ENCODE data around the gene DMD.
"Not testable (repeated sequence)": the region's sequence is repeated elsewhere in the genome, so short reads cannot be mapped to it uniquely, and the experiment has no call there.

DMD gene

GRCh38 chrX:31388946-31389345, 1822.4 kb downstream of the DMD start:
- no peak for TF ChIP-seq CTCF (IDR thresholded peaks at IDR 0.05; ENCODE audit: low read depth, low read length, missing control alignments)
- in situ Hi-C loops (cut with HindIII; ENCODE audit: low pct_ligation_motif_present, low sequenced_read_pairs), result no loop called here
- DNase-seq, result no peak
- Histone ChIP-seq H3K4me3 (ENCODE audit: low read depth, low read length) (no peak overlapping the region), H3K36me3 (replicated peaks) (no peaks in the 10 kb centered on the region), H3K27me3 (replicated peaks) (no peaks in the 10 kb centered on the region), H3K27ac (no peak overlapping the region)

- TF ChIP-seq CTCF (IDR thresholded peaks at IDR 0.05; ENCODE audit: low read depth, low read length, missing control alignments), result no peak
- no peaks in the 10 kb centered on the region for H3K36me3 ChIP-seq (replicated peaks)
- H3K4me3 ChIP-seq (ENCODE audit: low read depth, low read length), result no peak overlapping the region
- DNase-seq, result no peak
- no peaks in the 10 kb centered on the region for H3K27me3 ChIP-seq (replicated peaks)
- H3K27ac ChIP-seq, result no peak overlapping the region
- in situ Hi-C loops (cut with HindIII; ENCODE audit: low pct_ligation_motif_present, low sequenced_read_pairs), result no loop called here
Measured at GRCh38 chrX:31384471-31384870, 1826.9 kb downstream of the DMD start.

- Histone ChIP-seq H3K27me3 (replicated peaks) (no peaks in the 10 kb centered on the region), H3K36me3 (replicated peaks) (no peaks in the 10 kb centered on the region), H3K27ac (no peak overlapping the region), H3K4me3 (ENCODE audit: low read depth, low read length) (no peak overlapping the region)
- no peak for DNase-seq
- in situ Hi-C loops (cut with HindIII; ENCODE audit: low pct_ligation_motif_present, low sequenced_read_pairs), result no loop called here
- no peak for TF ChIP-seq CTCF (IDR thresholded peaks at IDR 0.05; ENCODE audit: low read depth, low read length, missing control alignments)
Measured at GRCh38 chrX:31383991-31384390, 1827.4 kb downstream of the DMD start.

DNA sequence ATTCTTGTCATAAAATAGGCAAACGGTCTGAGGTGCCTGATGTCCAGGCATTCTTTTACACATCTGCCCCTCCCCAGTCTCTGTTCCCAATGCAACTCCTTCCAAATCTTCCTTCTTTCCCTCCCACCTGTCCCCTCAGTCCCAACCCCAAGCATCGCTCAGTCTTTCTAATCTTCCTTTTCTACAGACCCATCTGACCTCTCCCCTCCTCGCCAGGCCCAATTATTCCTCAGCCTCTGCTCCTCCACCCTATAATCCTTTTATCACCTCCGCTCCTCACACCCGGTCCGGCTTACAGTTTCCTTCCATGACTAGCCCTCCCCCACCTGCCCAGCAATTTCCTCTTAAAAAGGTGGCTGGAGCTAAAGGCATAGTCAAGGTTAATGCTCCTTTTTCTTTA, 1832.4 kb downstream of the DMD start:
- in situ Hi-C loops (cut with HindIII; ENCODE audit: low pct_ligation_motif_present, low sequenced_read_pairs); H3K4me3 ChIP-seq (ENCODE audit: low read depth, low read length); H3K36me3 ChIP-seq (replicated peaks); DNase-seq; H3K27ac ChIP-seq; H3K27me3 ChIP-seq (replicated peaks): not testable (repeated sequence)

DNA sequence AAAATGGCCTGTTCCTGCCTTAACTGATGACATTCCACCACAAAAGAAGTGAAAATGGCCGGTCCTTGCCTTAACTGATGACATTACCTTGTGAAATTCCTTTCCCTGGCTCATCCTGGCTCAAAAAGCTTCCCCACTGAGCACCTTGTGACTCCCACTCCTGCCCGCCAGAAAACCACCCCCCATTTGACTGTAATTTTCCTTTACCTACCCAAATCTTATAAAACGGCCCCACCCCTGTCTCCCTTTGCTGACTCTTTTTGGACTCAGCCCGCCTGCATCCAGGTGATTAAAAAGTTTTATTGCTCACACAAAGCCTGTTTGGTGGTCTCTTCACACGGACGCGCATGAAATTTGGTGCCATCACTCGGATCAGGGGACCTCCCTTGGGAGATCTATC, 1833.5 kb downstream of the DMD start:
- H3K27me3 ChIP-seq (replicated peaks); DNase-seq; in situ Hi-C loops (cut with HindIII; ENCODE audit: low pct_ligation_motif_present, low sequenced_read_pairs); H3K27ac ChIP-seq; H3K4me3 ChIP-seq (ENCODE audit: low read depth, low read length); H3K36me3 ChIP-seq (replicated peaks): not testable (repeated sequence)

- Histone ChIP-seq H3K27me3 (replicated peaks) (no peaks in the 10 kb centered on the region), H3K36me3 (replicated peaks) (no peaks in the 10 kb centered on the region), H3K4me3 (ENCODE audit: low read depth, low read length) (no peak overlapping the region), H3K27ac (no peak overlapping the region)
- no peak for TF ChIP-seq CTCF (IDR thresholded peaks at IDR 0.05; ENCODE audit: low read depth, low read length, missing control alignments)
- in situ Hi-C loops (cut with HindIII; ENCODE audit: low pct_ligation_motif_present, low sequenced_read_pairs), result no loop called here
- no peak for DNase-seq
Measured at GRCh38 chrX:31376408-31377022, 1834.8 kb downstream of the DMD start.

GRCh38 chrX:31374786-31375185, 1836.6 kb downstream of the DMD start:
- in situ Hi-C loops (cut with HindIII; ENCODE audit: low pct_ligation_motif_present, low sequenced_read_pairs), result no loop called here
- no peak for DNase-seq
- H3K36me3 ChIP-seq (replicated peaks), result no peaks in the 10 kb centered on the region
- TF ChIP-seq CTCF (IDR thresholded peaks at IDR 0.05; ENCODE audit: low read depth, low read length, missing control alignments), result no peak
- H3K27ac ChIP-seq, result no peak overlapping the region
- H3K4me3 ChIP-seq (ENCODE audit: low read depth, low read length), result no peak overlapping the region
- no peaks in the 10 kb centered on the region for H3K27me3 ChIP-seq (replicated peaks)

Measured in brain microvascular endothelial cell (primary cell).